HepG2 (cell line): Measurements from ENCODE around the gene PLS1.

Experiments
- CHD2 ChIP-seq: IDR thresholded peaks from 2 replicates; pipeline ENCODE4 v1.6.1; 2011; ENCODE audit warnings: low read depth, low read length, improper control_type of control experiment
- CREM ChIP-seq, 2 experiments: sonication (generic) in 1 of 2; formaldehyde crosslinking in 1 of 2; IDR thresholded peaks; 2 replicates each; pipeline versions ENCODE4 v1.4.0 to v1.6.1; 2016 to 2020; ENCODE audit warnings: antibody characterized with exemption in 1 of 2, mild to moderate bottlenecking in 1 of 2, missing genetic modification reagents in 1 of 2
- FOXJ3 ChIP-seq: sonication (generic); formaldehyde crosslinking; IDR thresholded peaks from 2 replicates; pipeline ENCODE4 v1.4.0; 2020; ENCODE audit warnings: missing genetic modification reagents, mild to moderate bottlenecking, borderline replicate concordance
- POLR2AphosphoS5 ChIP-seq: IDR thresholded peaks from 2 replicates; pipeline ENCODE4 v1.6.1; 2012; ENCODE audit warnings: low read depth, low read length
- SIN3A ChIP-seq: IDR thresholded peaks from 2 replicates; pipeline ENCODE4 v1.6.1; 2011; ENCODE audit warnings: low read depth, mild to moderate bottlenecking, control low read depth, low read length, borderline replicate concordance
- ZEB1 ChIP-seq: IDR thresholded peaks from 2 replicates; pipeline ENCODE4 v1.6.1; 2012; ENCODE audit warnings: mild to moderate bottlenecking, low read depth, inconsistent platforms; ENCODE audit not compliant: insufficient replicate concordance
- ZNF558 ChIP-seq: sonication (generic); formaldehyde crosslinking; IDR thresholded peaks from 2 replicates; pipeline ENCODE4 v1.9.0; 2022; ENCODE audit warnings: mild to moderate bottlenecking, missing genetic modification reagents, borderline replicate concordance
- TF ChIP-seq, protein P1 (sequence below): sonication (generic); formaldehyde crosslinking; IDR thresholded peaks from 2 replicates; pipeline ENCODE4 v1.5.0; 2020; ENCODE audit warnings: mild to moderate bottlenecking, missing genetic modification reagents, moderate library complexity

DNA sequence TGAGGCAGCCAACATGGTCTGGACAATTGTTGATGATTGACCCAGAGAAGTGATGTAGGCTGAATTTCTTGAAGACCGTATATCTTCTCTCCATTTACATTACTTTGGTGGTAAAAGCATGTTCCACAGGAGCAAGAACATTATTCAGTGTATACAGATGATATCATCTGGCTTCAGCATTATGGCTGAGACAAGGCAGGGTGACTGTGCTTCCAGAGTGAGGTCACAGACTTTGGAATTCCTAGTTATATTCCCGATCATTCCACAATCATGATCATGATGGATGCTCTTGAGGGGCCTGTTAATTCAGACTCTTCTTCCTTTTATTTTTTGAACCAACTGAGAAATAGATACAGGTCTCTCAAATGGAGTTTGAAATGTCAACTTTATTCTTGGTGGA, 19.0 kb downstream of the PLS1 start:
- TF ChIP-seq, protein P1, sequence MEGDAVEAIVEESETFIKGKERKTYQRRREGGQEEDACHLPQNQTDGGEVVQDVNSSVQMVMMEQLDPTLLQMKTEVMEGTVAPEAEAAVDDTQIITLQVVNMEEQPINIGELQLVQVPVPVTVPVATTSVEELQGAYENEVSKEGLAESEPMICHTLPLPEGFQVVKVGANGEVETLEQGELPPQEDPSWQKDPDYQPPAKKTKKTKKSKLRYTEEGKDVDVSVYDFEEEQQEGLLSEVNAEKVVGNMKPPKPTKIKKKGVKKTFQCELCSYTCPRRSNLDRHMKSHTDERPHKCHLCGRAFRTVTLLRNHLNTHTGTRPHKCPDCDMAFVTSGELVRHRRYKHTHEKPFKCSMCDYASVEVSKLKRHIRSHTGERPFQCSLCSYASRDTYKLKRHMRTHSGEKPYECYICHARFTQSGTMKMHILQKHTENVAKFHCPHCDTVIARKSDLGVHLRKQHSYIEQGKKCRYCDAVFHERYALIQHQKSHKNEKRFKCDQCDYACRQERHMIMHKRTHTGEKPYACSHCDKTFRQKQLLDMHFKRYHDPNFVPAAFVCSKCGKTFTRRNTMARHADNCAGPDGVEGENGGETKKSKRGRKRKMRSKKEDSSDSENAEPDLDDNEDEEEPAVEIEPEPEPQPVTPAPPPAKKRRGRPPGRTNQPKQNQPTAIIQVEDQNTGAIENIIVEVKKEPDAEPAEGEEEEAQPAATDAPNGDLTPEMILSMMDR (CRISPR knock-in tag): no peak
- TF ChIP-seq ZEB1 (no peak), FOXJ3 (CRISPR knock-in tag) (no peak), SIN3A (no peak), CHD2 (no peak), POLR2AphosphoS5 (no peak), CREM (IDR thresholded peaks at IDR 0.05) (no peak), CREM (CRISPR knock-in tag; IDR thresholded peaks at IDR 0.05) (no peak), ZNF558 (CRISPR knock-in tag) (no peak)
